Skin epidermis (tissue), 12 donors: ENCODE results near the gene HMGCS2.
"Not testable (repeated sequence)": the region's sequence is repeated elsewhere in the genome, so short reads cannot be mapped to it uniquely, and the experiment has no call there.

ENCODE experiments used
- H3K27ac ChIP-seq, 21 experiments: fragments of 200-600 bp; sonication (generic) in 11 of 21; one replicate each; pipeline ENCODE4 v1.5.0; 2020; ENCODE audit warnings: mild to moderate bottlenecking in 3 of 21, inconsistent platforms in 2 of 21, moderate library complexity in 2 of 21
- H3K4me3 ChIP-seq, 7 experiments: fragments of 200-600 bp; sonication (generic) in 2 of 7; one replicate each; pipeline ENCODE4 v1.5.0; 2020; ENCODE audit warnings: inconsistent platforms in 2 of 7, mild to moderate bottlenecking in 2 of 7, moderate library complexity in 1 of 7

HMGCS2 gene

GRCh38 chr1:119712342-119713038, 56.2 kb downstream of the HMGCS2 start:
- H3K27ac ChIP-seq, result peak overlapping the region in 19 of 21 experiments; percentile 18 to 88 (median 73)
- peak overlapping the region; percentile 52 to 76 (median 58) for H3K4me3 ChIP-seq

- Histone ChIP-seq H3K27ac (peak within 1 kb of the TSS in 19 of 21 experiments; percentile 18 to 88 (median 73)), H3K4me3 (peak within 1 kb of the TSS; percentile 52 to 76 (median 58))
These were observed 56.8 kb downstream of the HMGCS2 start, which contains the start of gene PHGDH for GRCh38 chr1:119711804-119712341. Gene PHGDH, plus strand, starts transcription at chr1:119711934. Its CDS starts 89 bp downstream, at chr1:119712023.

- not testable (repeated sequence) for H3K27ac ChIP-seq
- peak overlapping the region; percentile 52 to 76 (median 58) for H3K4me3 ChIP-seq
These were observed 57.3 kb downstream of the HMGCS2 start for GRCh38 chr1:119711356-119711803.

- H3K4me3 ChIP-seq, H3K27ac ChIP-seq: not testable (repeated sequence)
These were observed 62.1 kb downstream of the HMGCS2 start for GRCh38 chr1:119706599-119706998.

GRCh38 chr1:119703666-119704450, 64.8 kb downstream of the HMGCS2 start:
- no peak overlapping the region for H3K27ac ChIP-seq

GRCh38 chr1:119702384-119702783, 66.3 kb downstream of the HMGCS2 start:
- no peak overlapping the region for H3K4me3 ChIP-seq
- peak overlapping the region in 1 of 21 experiments; percentile 51 for H3K27ac ChIP-seq

More at GRCh38 chr1:119703666-119704450, 64.8 kb downstream of the HMGCS2 start:
- H3K4me3 ChIP-seq, result no peak overlapping the region

- Histone ChIP-seq H3K27ac (no peak overlapping the region), H3K4me3 (no peak overlapping the region)
These were observed 67.0 kb downstream of the HMGCS2 start for GRCh38 chr1:119701659-119702058.

- no peak overlapping the region for H3K27ac ChIP-seq
- no peak overlapping the region for H3K4me3 ChIP-seq
These were observed 68.4 kb downstream of the HMGCS2 start for GRCh38 chr1:119700326-119700725.
